Activated T-helper 17 cell treated with anti-CD3 and anti-CD28 coated beads, Interleukin-2, amount 50 U/mL, for 72 hours (primary cell): Measurements from ENCODE around the gene ATF5. TPM values are rescaled to one million over a fixed set of nuclear protein-coding genes. Genes with fewer than 3 reads are reported as not detected.
"Not testable (repeated sequence)": the region's sequence is repeated elsewhere in the genome, so short reads cannot be mapped to it uniquely, and the experiment has no call there.

Experiments used
- ATAC-seq: fragments of 150-1000 bp; cut with Tn5 transposase; replicated peaks from 2 replicates; pipeline ENCODE4 v1.10.0; 2021; ENCODE audit warnings: mild to moderate bottlenecking, moderate library complexity
- H3K27ac Mint-ChIP-seq: one replicate; pipeline ENCODE4 v1.8.0; 2022; ENCODE audit warnings: mixed read lengths
- H3K27me3 Mint-ChIP-seq: one replicate; pipeline ENCODE4 v1.8.0; 2022; ENCODE audit warnings: mixed read lengths
- H3K36me3 Mint-ChIP-seq: one replicate; pipeline ENCODE4 v1.8.0; 2022; ENCODE audit warnings: low read depth, mild to moderate bottlenecking, mixed read lengths
- H3K4me1 Mint-ChIP-seq: one replicate; pipeline ENCODE4 v1.8.0; 2022; ENCODE audit warnings: mixed read lengths
- H3K4me3 Mint-ChIP-seq: one replicate; pipeline ENCODE4 v1.8.0; 2022; ENCODE audit warnings: mild to moderate bottlenecking, mixed read lengths
- H3K9me3 Mint-ChIP-seq: one replicate; pipeline ENCODE4 v1.8.0; 2022; ENCODE audit warnings: mixed read lengths
- total RNA-seq, 2 donors: library from RNA; stranded (reverse); gene quantifications; one replicate each; pipeline ENCODE4 v1.2.3, GENCODE V29; 2022

Gene ATF5
- total RNA-seq, 2 donors from 2014 or later = 26.0 to 28.6 TPM

GRCh38 chr19:49924004-49924880 is 4.8 kb upstream of the ATF5 start:
- Mint-ChIP-seq H3K4me1 (peaks cover 39% of the 10 kb centered on the region), H3K36me3 (peaks cover 100% of the 10 kb centered on the region)
- no peak for ATAC-seq

GRCh38 chr19:49924881-49925210 is 4.2 kb upstream of the ATF5 start:
- H3K36me3 Mint-ChIP-seq = peaks cover 100% of the 10 kb centered on the region
- not testable (repeated sequence) for H3K9me3 Mint-ChIP-seq, ATAC-seq, H3K27me3 Mint-ChIP-seq
- H3K27ac Mint-ChIP-seq = peak overlapping the region; percentile 41
- H3K4me1 Mint-ChIP-seq = peaks cover 40% of the 10 kb centered on the region
- peak overlapping the region; percentile 94 for H3K4me3 Mint-ChIP-seq

More at GRCh38 chr19:49924004-49924880, 4.8 kb upstream of the ATF5 start:
- Mint-ChIP-seq H3K27ac (peak overlapping the region; percentile 91), H3K9me3 (no peaks in the 10 kb centered on the region), H3K27me3 (no peaks in the 10 kb centered on the region), H3K4me3 (peak overlapping the region; percentile 94)

- Mint-ChIP-seq H3K27ac (peak overlapping the region; percentile 52), H3K27me3 (no peaks in the 10 kb centered on the region), H3K4me1 (peaks cover 45% of the 10 kb centered on the region), H3K9me3 (no peaks in the 10 kb centered on the region), H3K4me3 (peak overlapping the region; percentile 94), H3K36me3 (peaks cover 100% of the 10 kb centered on the region)
- no peak for ATAC-seq
Observed at GRCh38 chr19:49925486-49925885, 3.5 kb upstream of the ATF5 start.

GRCh38 chr19:49926515-49926914 is 2.5 kb upstream of the ATF5 start:
- ATAC-seq = no peak
- Mint-ChIP-seq H3K9me3 (no peaks in the 10 kb centered on the region), H3K4me1 (peaks cover 42% of the 10 kb centered on the region), H3K4me3 (peak overlapping the region; percentile 94), H3K27me3 (no peaks in the 10 kb centered on the region), H3K27ac (no peak overlapping the region), H3K36me3 (peaks cover 91% of the 10 kb centered on the region)

- peak overlapping the region; percentile 98 for H3K27ac Mint-ChIP-seq
- H3K4me3 Mint-ChIP-seq = peak overlapping the region; percentile 94
- peaks cover 42% of the 10 kb centered on the region for H3K4me1 Mint-ChIP-seq
- peaks cover 88% of the 10 kb centered on the region for H3K36me3 Mint-ChIP-seq
- H3K27me3 Mint-ChIP-seq = no peaks in the 10 kb centered on the region
- no peaks in the 10 kb centered on the region for H3K9me3 Mint-ChIP-seq
- ATAC-seq = no peak
Observed at GRCh38 chr19:49927526-49928264, 1.3 kb upstream of the ATF5 start.

GRCh38 chr19:49929611-49930482 is 842 bp downstream of the ATF5 start:
- Mint-ChIP-seq H3K4me1 (peaks cover 43% of the 10 kb centered on the region), H3K27ac (peak overlapping the region; percentile 98), H3K36me3 (peaks cover 66% of the 10 kb centered on the region), H3K27me3 (no peaks in the 10 kb centered on the region), H3K9me3 (no peaks in the 10 kb centered on the region), H3K4me3 (peak overlapping the region; percentile 94)
- ATAC-seq = peak; percentile 83

GRCh38 chr19:49930483-49931011 is 1.5 kb downstream of the ATF5 start:
- H3K4me1 Mint-ChIP-seq = peaks cover 43% of the 10 kb centered on the region
- H3K27me3 Mint-ChIP-seq = no peaks in the 10 kb centered on the region
- H3K36me3 Mint-ChIP-seq = peaks cover 59% of the 10 kb centered on the region
- H3K4me3 Mint-ChIP-seq = peak overlapping the region; percentile 94
- H3K27ac Mint-ChIP-seq = peak overlapping the region; percentile 98
- H3K9me3 Mint-ChIP-seq = no peaks in the 10 kb centered on the region
- no peak for ATAC-seq

GRCh38 chr19:49931293-49932040 is 2.5 kb downstream of the ATF5 start:
- Mint-ChIP-seq H3K4me1 (peaks cover 43% of the 10 kb centered on the region), H3K27ac (peak overlapping the region; percentile 98), H3K4me3 (peak overlapping the region; percentile 94), H3K27me3 (no peaks in the 10 kb centered on the region), H3K36me3 (peaks cover 50% of the 10 kb centered on the region), H3K9me3 (no peaks in the 10 kb centered on the region)
- no peak for ATAC-seq

GRCh38 chr19:49932041-49932451 is 3.0 kb downstream of the ATF5 start:
- ATAC-seq = no peak
- Mint-ChIP-seq H3K9me3 (no peaks in the 10 kb centered on the region), H3K4me1 (peaks cover 43% of the 10 kb centered on the region), H3K36me3 (peaks cover 44% of the 10 kb centered on the region), H3K27ac (peak overlapping the region; percentile 98), H3K4me3 (peak overlapping the region; percentile 94), H3K27me3 (no peaks in the 10 kb centered on the region)

GRCh38 chr19:49932731-49933131 is 3.7 kb downstream of the ATF5 start:
- H3K36me3 Mint-ChIP-seq = peaks cover 37% of the 10 kb centered on the region
- H3K4me1 Mint-ChIP-seq = peaks cover 37% of the 10 kb centered on the region
- no peaks in the 10 kb centered on the region for H3K9me3 Mint-ChIP-seq
- no peaks in the 10 kb centered on the region for H3K27me3 Mint-ChIP-seq
- peak overlapping the region; percentile 94 for H3K4me3 Mint-ChIP-seq
- ATAC-seq = no peak
- H3K27ac Mint-ChIP-seq = peak overlapping the region; percentile 98

- no peaks in the 10 kb centered on the region for H3K27me3 Mint-ChIP-seq
- peaks cover 31% of the 10 kb centered on the region for H3K4me1 Mint-ChIP-seq
- peak overlapping the region; percentile 94 for H3K4me3 Mint-ChIP-seq
- H3K9me3 Mint-ChIP-seq = no peaks in the 10 kb centered on the region
- H3K36me3 Mint-ChIP-seq = peaks cover 28% of the 10 kb centered on the region
- peak overlapping the region; percentile 98 for H3K27ac Mint-ChIP-seq
- no peak for ATAC-seq
Observed at GRCh38 chr19:49933643-49934042, 4.6 kb downstream of the ATF5 start.

- ATAC-seq = no peak
- peaks cover 8% of the 10 kb centered on the region for H3K36me3 Mint-ChIP-seq
Observed at GRCh38 chr19:49936549-49936948, 7.5 kb downstream of the ATF5 start.

GRCh38 chr19:49937750-49938381 is 8.9 kb downstream of the ATF5 start:
- Mint-ChIP-seq H3K9me3 (no peaks in the 10 kb centered on the region), H3K27ac (no peak overlapping the region), H3K36me3 (no peaks in the 10 kb centered on the region), H3K4me1 (peaks cover 9% of the 10 kb centered on the region), H3K27me3 (peaks cover 15% of the 10 kb centered on the region), H3K4me3 (peak overlapping the region; percentile 31)
- ATAC-seq = peak; percentile 88

More at GRCh38 chr19:49936549-49936948, 7.5 kb downstream of the ATF5 start:
- Mint-ChIP-seq H3K4me3 (no peak overlapping the region), H3K27me3 (peaks cover 8% of the 10 kb centered on the region), H3K27ac (no peak overlapping the region), H3K4me1 (peaks cover 16% of the 10 kb centered on the region), H3K9me3 (no peaks in the 10 kb centered on the region)
